ENCODE results near the gene CACTIN. TPM values are rescaled to one million over a fixed set of nuclear protein-coding genes. Genes with fewer than 3 reads are reported as not detected.

Gene CACTIN
- polyA plus RNA-seq, 1 donor (not counting 4 experiments of a cell fraction or from before 2014, with no cell fraction given): 10.8 TPM

DNA sequence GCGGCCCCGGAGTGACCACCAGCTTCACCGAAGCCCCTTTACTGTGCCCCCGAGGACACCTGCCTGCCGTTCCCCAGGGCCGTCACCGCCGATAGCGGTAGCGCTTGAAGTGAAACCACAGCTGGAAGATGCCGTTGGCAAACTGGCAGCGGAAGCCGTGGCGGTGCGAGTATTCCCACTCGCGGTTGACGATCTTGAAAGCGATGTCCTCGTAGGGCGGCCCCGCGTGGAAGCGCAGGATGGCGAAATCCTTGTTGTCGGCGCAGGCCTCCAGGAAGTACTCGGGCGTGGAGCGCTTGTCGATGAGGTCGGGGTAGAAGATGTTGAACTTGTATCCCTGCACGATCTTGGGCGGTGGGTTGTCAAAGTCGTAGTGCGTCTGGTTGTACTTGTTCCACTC is 14.7 kb downstream of the CACTIN start:
- no peak overlapping the region for H2AFZ ChIP-seq (ENCODE audit: control insufficient read depth, low read length)
- no peaks in the 10 kb centered on the region for H4K20me1 ChIP-seq (ENCODE audit: control insufficient read depth, extremely low read depth, insufficient read depth, low read length)
- H3K27me3 ChIP-seq (ENCODE audit: control insufficient read depth, extremely low read depth, insufficient read depth, low read length): no peaks in the 10 kb centered on the region
- no peak overlapping the region for H3K27ac ChIP-seq (ENCODE audit: control insufficient read depth, insufficient read depth, low read length)
- no peaks in the 10 kb centered on the region for H3K79me2 ChIP-seq (ENCODE audit: control insufficient read depth, insufficient read depth, low read length)
- H3K9me1 ChIP-seq (ENCODE audit: control insufficient read depth, extremely low read depth, insufficient read depth, low read length): no peaks in the 10 kb centered on the region
- H3K4me1 ChIP-seq (ENCODE audit: control insufficient read depth, extremely low read depth, insufficient read depth, low read length): no peaks in the 10 kb centered on the region
- H3K36me3 ChIP-seq (ENCODE audit: control insufficient read depth in 2 of 2, extremely low read depth in 1 of 2, insufficient read depth in 2 of 2, low read length in 2 of 2): peaks cover 5 to 9% of the 10 kb centered on the region in 2 experiments
- FAIRE-seq (no peak), DNase-seq (ENCODE audit: low read depth, low spot score) (no peak)
- dilution Hi-C loops (cut with MboI; ENCODE audit: extremely low pct_ligation_motif_present, low sequenced_read_pairs): no loop called here
- H3K9me3 ChIP-seq (ENCODE audit: control insufficient read depth, low read depth, low read length): no peaks in the 10 kb centered on the region
- no peak overlapping the region for H3K4me2 ChIP-seq (ENCODE audit: control insufficient read depth, extremely low read depth, insufficient read depth, low read depth, low read length)
- H3K4me3 ChIP-seq (ENCODE audit: control insufficient read depth in 2 of 3, extremely low read depth in 1 of 3, insufficient read depth in 2 of 3, low read depth in 1 of 3, low read length in 3 of 3): no peak overlapping the region
- H3K9ac ChIP-seq (ENCODE audit: control insufficient read depth, extremely low read depth, insufficient read depth, low read length): no peak overlapping the region
- TF ChIP-seq EZH2 (IDR thresholded peaks at IDR 0.05; ENCODE audit: low read length) (no peak), CTCF (optimal IDR thresholded peaks at IDR 0.05 in 1 of 3, IDR thresholded peaks at IDR 0.05 in 1 of 3, conservative IDR thresholded peaks at IDR 0.05 in 1 of 3; ENCODE audit: extremely low read depth in 1 of 3, insufficient read depth in 2 of 3, low read length in 3 of 3) (no peak)

- H3K27ac ChIP-seq (ENCODE audit: control insufficient read depth, insufficient read depth, low read length): no peak overlapping the region
- no peaks in the 10 kb centered on the region for H4K20me1 ChIP-seq (ENCODE audit: control insufficient read depth, extremely low read depth, insufficient read depth, low read length)
- peaks cover 3% of the 10 kb centered on the region for H3K27me3 ChIP-seq (ENCODE audit: control insufficient read depth, extremely low read depth, insufficient read depth, low read length)
- no peaks in the 10 kb centered on the region for H3K79me2 ChIP-seq (ENCODE audit: control insufficient read depth, insufficient read depth, low read length)
- H3K4me1 ChIP-seq (ENCODE audit: control insufficient read depth, extremely low read depth, insufficient read depth, low read length): no peaks in the 10 kb centered on the region
- TF ChIP-seq CTCF (optimal IDR thresholded peaks at IDR 0.05 in 1 of 3, IDR thresholded peaks at IDR 0.05 in 1 of 3, conservative IDR thresholded peaks at IDR 0.05 in 1 of 3; ENCODE audit: extremely low read depth in 1 of 3, insufficient read depth in 2 of 3, low read length in 3 of 3): no peak
- dilution Hi-C loops (cut with MboI; ENCODE audit: extremely low pct_ligation_motif_present, low sequenced_read_pairs): no loop called here
- DNase-seq (ENCODE audit: low read depth, low spot score) (no peak), FAIRE-seq (no peak)
- H3K9me3 ChIP-seq (ENCODE audit: control insufficient read depth, low read depth, low read length): no peaks in the 10 kb centered on the region
- H3K4me2 ChIP-seq (ENCODE audit: control insufficient read depth, extremely low read depth, insufficient read depth, low read depth, low read length): no peak overlapping the region
- H3K36me3 ChIP-seq (ENCODE audit: control insufficient read depth in 2 of 2, extremely low read depth in 1 of 2, insufficient read depth in 2 of 2, low read length in 2 of 2): peaks cover 5 to 9% of the 10 kb centered on the region in 2 experiments
- no peak overlapping the region for H3K9ac ChIP-seq (ENCODE audit: control insufficient read depth, extremely low read depth, insufficient read depth, low read length)
- no peaks in the 10 kb centered on the region for H3K9me1 ChIP-seq (ENCODE audit: control insufficient read depth, extremely low read depth, insufficient read depth, low read length)
- no peak overlapping the region for H3K4me3 ChIP-seq (ENCODE audit: control insufficient read depth in 2 of 3, extremely low read depth in 1 of 3, insufficient read depth in 2 of 3, low read depth in 1 of 3, low read length in 3 of 3)
- H2AFZ ChIP-seq (ENCODE audit: control insufficient read depth, low read length): no peak overlapping the region
Measured at GRCh38 chr19:3610745-3611717, 15.6 kb downstream of the CACTIN start.
